Measurements from ENCODE around the gene NAALADL2. TPM values are rescaled to one million over a fixed set of nuclear protein-coding genes. Genes with fewer than 3 reads are reported as not detected.

Gene NAALADL2
- total RNA-seq, 1 experiment from 2014 or later, result not detected

DNA sequence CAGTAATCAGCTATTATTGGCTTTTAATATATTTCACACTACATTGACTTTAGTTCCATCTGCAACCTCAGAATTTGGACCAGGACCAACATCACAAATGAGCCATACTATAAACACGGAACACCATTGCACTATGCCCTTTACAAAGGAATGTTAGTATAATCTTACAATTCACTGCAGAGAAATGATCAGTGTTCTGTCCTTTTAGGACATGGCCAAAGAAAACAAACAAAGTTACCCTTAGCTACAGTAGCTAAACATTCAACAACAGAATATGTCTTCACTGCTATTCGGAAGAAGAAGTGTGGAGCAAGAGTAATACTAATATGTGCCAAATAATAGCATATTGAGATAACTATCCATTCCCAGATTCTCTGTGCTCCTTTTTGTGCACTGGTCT lies 90.4 kb downstream of the NAALADL2 start:
- H3K27me3 ChIP-seq (ENCODE audit: low read length), result no peaks in the 10 kb centered on the region
- no peak overlapping the region for H2AFZ ChIP-seq (ENCODE audit: low read length)
- no peak overlapping the region for H3K4me2 ChIP-seq (ENCODE audit: low read depth, low read length, poor library complexity, severe bottlenecking)
- H3K9me3 ChIP-seq (ENCODE audit: low read length), result peaks cover 23% of the 10 kb centered on the region
- H3K9ac ChIP-seq (ENCODE audit: low read length), result no peak overlapping the region
- no peak overlapping the region for H3K4me3 ChIP-seq (ENCODE audit: low read length)
- H4K20me1 ChIP-seq (ENCODE audit: insufficient read depth, low read depth, low read length), result no peaks in the 10 kb centered on the region
- DNase-seq, result no peak
- H3K9me2 ChIP-seq (replicated peaks; ENCODE audit: insufficient read depth, low read length), result no peaks in the 10 kb centered on the region
- no peaks in the 10 kb centered on the region for H3K79me2 ChIP-seq (ENCODE audit: low read length)
- H3K4me1 ChIP-seq (ENCODE audit: low read length), result no peaks in the 10 kb centered on the region
- H3K27ac ChIP-seq (ENCODE audit: low read length), result no peak overlapping the region
- H3K36me3 ChIP-seq (ENCODE audit: insufficient read depth, low read length), result no peaks in the 10 kb centered on the region

DNA sequence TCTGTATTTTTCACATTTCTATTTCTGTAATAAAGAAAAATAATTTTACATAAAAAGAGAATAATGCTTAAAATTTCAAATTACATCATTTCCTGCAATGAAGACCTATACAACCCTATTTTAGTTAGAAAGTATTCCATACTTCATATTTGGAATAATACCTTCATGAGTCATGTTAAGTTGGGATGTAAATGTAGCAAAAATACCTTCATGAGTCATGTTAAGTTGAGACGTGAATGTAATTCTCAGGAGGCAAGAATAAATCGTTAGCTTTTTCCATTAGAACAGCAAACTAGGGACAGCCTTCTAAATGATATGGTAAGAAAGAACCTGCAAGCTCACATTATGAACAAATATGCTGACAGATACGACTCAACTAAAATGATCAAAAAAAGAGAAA lies 91.9 kb downstream of the NAALADL2 start:
- Histone ChIP-seq H3K79me2 (ENCODE audit: low read length) (no peaks in the 10 kb centered on the region), H3K9me2 (replicated peaks; ENCODE audit: insufficient read depth, low read length) (no peaks in the 10 kb centered on the region), H2AFZ (ENCODE audit: low read length) (no peak overlapping the region), H3K4me3 (ENCODE audit: low read length) (no peak overlapping the region), H4K20me1 (ENCODE audit: insufficient read depth, low read depth, low read length) (no peaks in the 10 kb centered on the region), H3K4me1 (ENCODE audit: low read length) (no peaks in the 10 kb centered on the region), H3K27me3 (ENCODE audit: low read length) (no peaks in the 10 kb centered on the region), H3K4me2 (ENCODE audit: low read depth, low read length, poor library complexity, severe bottlenecking) (no peak overlapping the region), H3K36me3 (ENCODE audit: insufficient read depth, low read length) (no peaks in the 10 kb centered on the region), H3K9ac (ENCODE audit: low read length) (no peak overlapping the region), H3K27ac (ENCODE audit: low read length) (no peak overlapping the region), H3K9me3 (ENCODE audit: low read length) (peaks cover 27% of the 10 kb centered on the region)
- DNase-seq, result no peak

DNA sequence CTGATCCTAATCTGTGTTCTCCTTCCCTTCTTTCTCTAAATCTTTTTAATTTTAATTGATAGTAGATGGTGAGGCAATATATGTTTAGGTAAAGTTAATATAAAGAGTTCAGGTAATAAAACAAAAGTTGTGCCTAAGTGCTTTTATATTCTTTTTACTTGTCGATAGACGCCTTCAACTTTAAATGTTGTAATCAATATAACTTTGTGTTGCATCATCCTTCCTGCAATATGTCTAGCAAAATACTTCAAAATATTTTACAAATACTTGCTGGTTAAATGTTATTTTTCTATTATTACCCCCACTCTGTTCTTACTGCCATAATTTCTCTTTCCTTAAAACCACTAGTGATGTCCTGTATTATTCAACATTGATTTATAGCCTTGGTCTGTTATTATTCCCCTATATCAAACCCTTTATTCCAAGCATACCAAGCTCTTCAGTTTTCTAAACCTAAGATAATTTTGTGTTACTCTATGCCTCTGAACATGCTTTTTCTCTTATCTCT lies 92.4 kb downstream of the NAALADL2 start:
- Histone ChIP-seq H3K9ac (ENCODE audit: low read length) (no peak overlapping the region), H3K9me2 (replicated peaks; ENCODE audit: insufficient read depth, low read length) (no peaks in the 10 kb centered on the region), H2AFZ (ENCODE audit: low read length) (no peak overlapping the region), H3K27ac (ENCODE audit: low read length) (no peak overlapping the region), H3K79me2 (ENCODE audit: low read length) (no peaks in the 10 kb centered on the region), H3K4me1 (ENCODE audit: low read length) (no peaks in the 10 kb centered on the region), H3K9me3 (ENCODE audit: low read length) (peaks cover 28% of the 10 kb centered on the region), H3K4me2 (ENCODE audit: low read depth, low read length, poor library complexity, severe bottlenecking) (no peak overlapping the region), H3K27me3 (ENCODE audit: low read length) (no peaks in the 10 kb centered on the region), H3K36me3 (ENCODE audit: insufficient read depth, low read length) (no peaks in the 10 kb centered on the region), H4K20me1 (ENCODE audit: insufficient read depth, low read depth, low read length) (no peaks in the 10 kb centered on the region), H3K4me3 (ENCODE audit: low read length) (no peak overlapping the region)
- DNase-seq, result no peak

DNA sequence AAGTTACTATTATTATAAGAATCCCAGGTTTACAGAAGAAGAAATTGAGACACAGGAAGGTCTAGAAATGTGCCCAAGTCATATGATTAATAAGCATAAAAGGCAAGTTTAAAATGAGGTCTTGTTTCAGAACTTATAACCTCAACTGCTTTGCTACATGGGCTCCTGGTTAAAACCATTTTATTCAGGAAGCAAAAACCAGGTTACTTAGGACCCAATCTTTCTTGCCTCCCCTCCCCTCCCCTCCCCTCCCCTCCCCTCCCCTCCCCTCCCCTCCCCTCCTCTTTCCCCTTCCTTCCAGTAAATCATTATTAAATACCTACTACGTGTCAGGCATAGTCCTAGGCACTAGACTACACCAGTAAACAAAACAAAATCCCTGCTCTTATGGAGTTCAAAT lies 93.9 kb downstream of the NAALADL2 start:
- Histone ChIP-seq H3K4me1 (ENCODE audit: low read length) (no peaks in the 10 kb centered on the region), H3K4me2 (ENCODE audit: low read depth, low read length, poor library complexity, severe bottlenecking) (no peak overlapping the region), H4K20me1 (ENCODE audit: insufficient read depth, low read depth, low read length) (no peaks in the 10 kb centered on the region), H3K4me3 (ENCODE audit: low read length) (no peak overlapping the region), H3K27me3 (ENCODE audit: low read length) (no peaks in the 10 kb centered on the region), H3K9ac (ENCODE audit: low read length) (no peak overlapping the region), H3K27ac (ENCODE audit: low read length) (no peak overlapping the region), H3K9me3 (ENCODE audit: low read length) (peaks cover 34% of the 10 kb centered on the region), H3K36me3 (ENCODE audit: insufficient read depth, low read length) (no peaks in the 10 kb centered on the region), H2AFZ (ENCODE audit: low read length) (no peak overlapping the region), H3K9me2 (replicated peaks; ENCODE audit: insufficient read depth, low read length) (no peaks in the 10 kb centered on the region), H3K79me2 (ENCODE audit: low read length) (no peaks in the 10 kb centered on the region)
- no peak for DNase-seq

DNA sequence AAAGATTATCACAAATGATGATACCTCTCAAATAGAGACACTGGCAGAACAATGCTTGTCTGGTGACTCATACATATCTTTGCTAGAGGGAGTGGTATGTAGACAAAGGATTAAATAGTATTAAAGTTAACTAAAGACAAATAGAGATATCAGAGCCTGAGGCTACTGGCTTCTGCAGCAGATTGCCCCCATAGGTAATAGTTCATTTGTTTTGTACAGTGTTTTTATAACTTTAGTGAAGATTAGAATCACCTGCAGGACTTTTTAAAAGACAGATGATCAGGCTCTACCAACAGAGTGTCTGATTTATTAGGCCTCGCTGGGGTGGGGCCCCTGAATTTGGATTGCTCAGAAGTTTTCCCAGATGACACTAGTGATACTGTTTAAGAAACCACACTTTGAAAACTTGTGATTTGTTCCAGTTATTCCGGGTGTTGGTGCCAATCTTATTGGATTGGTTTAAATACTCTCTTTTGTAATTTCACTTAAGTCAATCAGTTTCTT lies 96.4 kb downstream of the NAALADL2 start:
- H3K4me3 ChIP-seq (ENCODE audit: low read length), result no peak overlapping the region
- no peak overlapping the region for H2AFZ ChIP-seq (ENCODE audit: low read length)
- no peak overlapping the region for H3K27ac ChIP-seq (ENCODE audit: low read length)
- H4K20me1 ChIP-seq (ENCODE audit: insufficient read depth, low read depth, low read length), result no peaks in the 10 kb centered on the region
- H3K9me2 ChIP-seq (replicated peaks; ENCODE audit: insufficient read depth, low read length), result no peaks in the 10 kb centered on the region
- no peaks in the 10 kb centered on the region for H3K36me3 ChIP-seq (ENCODE audit: insufficient read depth, low read length)
- H3K9ac ChIP-seq (ENCODE audit: low read length), result no peak overlapping the region
- no peaks in the 10 kb centered on the region for H3K27me3 ChIP-seq (ENCODE audit: low read length)
- no peaks in the 10 kb centered on the region for H3K4me1 ChIP-seq (ENCODE audit: low read length)
- H3K9me3 ChIP-seq (ENCODE audit: low read length), result peaks cover 33% of the 10 kb centered on the region
- H3K4me2 ChIP-seq (ENCODE audit: low read depth, low read length, poor library complexity, severe bottlenecking), result no peak overlapping the region
- no peaks in the 10 kb centered on the region for H3K79me2 ChIP-seq (ENCODE audit: low read length)
- no peak for DNase-seq

DNA sequence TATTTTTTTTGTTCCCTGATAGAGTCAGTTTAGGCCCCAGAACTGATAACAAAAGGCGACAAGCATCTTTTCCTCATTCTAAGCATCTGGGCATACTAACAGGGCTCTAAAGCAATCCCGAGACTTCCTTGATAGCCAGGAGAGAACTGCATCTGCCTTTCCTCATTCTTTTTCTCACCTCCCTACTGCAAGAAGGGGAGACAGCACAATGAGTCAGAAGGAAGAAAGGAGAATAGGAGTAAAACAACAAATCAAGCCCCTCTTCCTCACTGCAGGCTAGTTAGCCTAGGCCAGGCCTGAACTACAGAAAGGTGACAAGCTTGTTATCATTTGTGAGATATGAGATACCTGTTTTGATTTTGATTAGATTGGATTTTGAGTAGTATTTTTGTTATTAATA lies 97.9 kb downstream of the NAALADL2 start:
- Histone ChIP-seq H2AFZ (ENCODE audit: low read length) (no peak overlapping the region), H3K9ac (ENCODE audit: low read length) (no peak overlapping the region), H3K4me2 (ENCODE audit: low read depth, low read length, poor library complexity, severe bottlenecking) (no peak overlapping the region), H3K27ac (ENCODE audit: low read length) (no peak overlapping the region), H3K79me2 (ENCODE audit: low read length) (no peaks in the 10 kb centered on the region), H3K4me3 (ENCODE audit: low read length) (no peak overlapping the region), H3K9me2 (replicated peaks; ENCODE audit: insufficient read depth, low read length) (no peaks in the 10 kb centered on the region), H3K27me3 (ENCODE audit: low read length) (no peaks in the 10 kb centered on the region), H4K20me1 (ENCODE audit: insufficient read depth, low read depth, low read length) (no peaks in the 10 kb centered on the region), H3K36me3 (ENCODE audit: insufficient read depth, low read length) (no peaks in the 10 kb centered on the region), H3K9me3 (ENCODE audit: low read length) (peaks cover 33% of the 10 kb centered on the region), H3K4me1 (ENCODE audit: low read length) (no peaks in the 10 kb centered on the region)
- no peak for DNase-seq

DNA sequence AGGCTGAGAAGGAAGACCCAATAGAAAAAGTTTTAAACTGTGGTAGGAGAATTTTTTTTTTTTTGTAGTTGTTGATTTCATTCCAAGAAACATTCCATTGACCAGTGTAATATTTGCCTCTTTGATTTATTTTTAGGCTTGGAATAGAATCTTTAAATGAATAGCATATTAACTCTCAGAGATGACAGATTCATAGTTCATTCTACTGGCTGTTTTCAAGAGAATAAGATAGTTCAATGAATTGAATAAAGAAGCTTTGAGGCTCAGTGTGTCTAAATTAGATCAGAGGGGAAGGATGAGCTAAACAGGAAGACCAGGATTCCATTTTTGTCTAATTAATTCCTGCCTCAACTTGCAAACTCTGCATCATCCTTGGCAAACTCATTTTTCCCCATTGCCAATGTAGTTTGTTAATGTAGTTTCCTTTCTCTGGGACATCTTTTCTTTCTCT lies 98.4 kb downstream of the NAALADL2 start:
- Histone ChIP-seq H3K79me2 (ENCODE audit: low read length) (no peaks in the 10 kb centered on the region), H4K20me1 (ENCODE audit: insufficient read depth, low read depth, low read length) (no peaks in the 10 kb centered on the region), H2AFZ (ENCODE audit: low read length) (no peak overlapping the region), H3K4me1 (ENCODE audit: low read length) (no peaks in the 10 kb centered on the region), H3K9me2 (replicated peaks; ENCODE audit: insufficient read depth, low read length) (no peaks in the 10 kb centered on the region), H3K9ac (ENCODE audit: low read length) (no peak overlapping the region), H3K27ac (ENCODE audit: low read length) (no peak overlapping the region), H3K4me3 (ENCODE audit: low read length) (no peak overlapping the region), H3K36me3 (ENCODE audit: insufficient read depth, low read length) (no peaks in the 10 kb centered on the region), H3K9me3 (ENCODE audit: low read length) (peaks cover 29% of the 10 kb centered on the region), H3K4me2 (ENCODE audit: low read depth, low read length, poor library complexity, severe bottlenecking) (no peak overlapping the region), H3K27me3 (ENCODE audit: low read length) (no peaks in the 10 kb centered on the region)
- no peak for DNase-seq

DNA sequence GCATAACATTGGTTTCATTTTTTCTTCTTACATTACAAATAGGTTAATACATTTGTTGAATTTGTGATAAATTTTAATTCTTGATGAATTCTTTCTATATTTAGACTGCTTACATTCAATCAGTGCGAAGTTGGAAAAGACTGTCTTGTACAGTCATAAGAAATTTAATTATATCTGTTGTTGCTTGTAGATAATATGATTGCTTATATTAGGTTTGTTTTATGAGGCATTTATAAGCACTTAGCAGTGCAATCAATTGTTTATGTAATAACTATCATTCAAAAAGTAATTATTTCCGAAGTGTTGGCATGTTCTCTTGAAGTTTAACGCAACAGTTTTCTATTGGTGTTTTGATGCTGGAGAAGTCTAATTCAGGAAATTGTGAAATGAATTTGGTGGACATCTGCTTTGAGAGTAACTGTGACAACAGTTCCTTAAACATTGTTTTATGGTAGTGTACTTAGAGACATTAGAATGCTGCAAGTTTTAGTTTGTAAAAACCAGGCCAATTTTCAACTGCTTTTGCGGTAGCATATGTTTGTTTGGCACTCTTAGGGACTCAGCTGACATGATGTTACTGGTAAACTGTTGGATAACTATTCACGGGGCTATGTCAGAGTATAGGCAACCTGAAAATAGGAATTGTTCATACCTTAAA lies 99.7 kb downstream of the NAALADL2 start:
- Histone ChIP-seq H3K9me2 (replicated peaks; ENCODE audit: insufficient read depth, low read length) (no peaks in the 10 kb centered on the region), H3K4me1 (ENCODE audit: low read length) (no peaks in the 10 kb centered on the region), H2AFZ (ENCODE audit: low read length) (no peak overlapping the region), H3K4me3 (ENCODE audit: low read length) (no peak overlapping the region), H4K20me1 (ENCODE audit: insufficient read depth, low read depth, low read length) (no peaks in the 10 kb centered on the region), H3K36me3 (ENCODE audit: insufficient read depth, low read length) (no peaks in the 10 kb centered on the region), H3K4me2 (ENCODE audit: low read depth, low read length, poor library complexity, severe bottlenecking) (no peak overlapping the region), H3K27ac (ENCODE audit: low read length) (no peak overlapping the region), H3K9me3 (ENCODE audit: low read length) (peaks cover 32% of the 10 kb centered on the region), H3K27me3 (ENCODE audit: low read length) (no peaks in the 10 kb centered on the region), H3K79me2 (ENCODE audit: low read length) (no peaks in the 10 kb centered on the region), H3K9ac (ENCODE audit: low read length) (no peak overlapping the region)
- no peak for DNase-seq
